Esophagus muscularis mucosa (tissue), 4 donors: ENCODE results near the gene KMT2E.

Source experiments
- EP300 ChIP-seq: sonication (generic); formaldehyde crosslinking; IDR thresholded peaks from one replicate; pipeline ENCODE4 v1.6.1; 2017; ENCODE audit warnings: antibody characterized with exemption
- POLR2A ChIP-seq: fragments of 450-650 bp; IDR thresholded peaks from one replicate; pipeline ENCODE4 v1.6.1; 2017; ENCODE audit warnings: antibody characterized with exemption, moderate library complexity, mild to moderate bottlenecking, low read depth
- POLR2AphosphoS5 ChIP-seq, 2 donors: sonication (generic); formaldehyde crosslinking; IDR thresholded peaks; one replicate each; pipeline ENCODE4 v1.6.1; 2017; ENCODE audit warnings: antibody characterized with exemption in 2 of 2
- TF ChIP-seq, protein P1 (sequence below), 3 experiments: fragments of 200-600 bp in 2 of 3; fragments of 450-650 bp in 1 of 3; sonication (generic) in 2 of 3; IDR thresholded peaks; one replicate each; pipeline ENCODE4 v1.5.1; 2017 to 2019; ENCODE audit warnings: antibody characterized with exemption in 3 of 3, mild to moderate bottlenecking in 2 of 3, moderate library complexity in 1 of 3

DNA sequence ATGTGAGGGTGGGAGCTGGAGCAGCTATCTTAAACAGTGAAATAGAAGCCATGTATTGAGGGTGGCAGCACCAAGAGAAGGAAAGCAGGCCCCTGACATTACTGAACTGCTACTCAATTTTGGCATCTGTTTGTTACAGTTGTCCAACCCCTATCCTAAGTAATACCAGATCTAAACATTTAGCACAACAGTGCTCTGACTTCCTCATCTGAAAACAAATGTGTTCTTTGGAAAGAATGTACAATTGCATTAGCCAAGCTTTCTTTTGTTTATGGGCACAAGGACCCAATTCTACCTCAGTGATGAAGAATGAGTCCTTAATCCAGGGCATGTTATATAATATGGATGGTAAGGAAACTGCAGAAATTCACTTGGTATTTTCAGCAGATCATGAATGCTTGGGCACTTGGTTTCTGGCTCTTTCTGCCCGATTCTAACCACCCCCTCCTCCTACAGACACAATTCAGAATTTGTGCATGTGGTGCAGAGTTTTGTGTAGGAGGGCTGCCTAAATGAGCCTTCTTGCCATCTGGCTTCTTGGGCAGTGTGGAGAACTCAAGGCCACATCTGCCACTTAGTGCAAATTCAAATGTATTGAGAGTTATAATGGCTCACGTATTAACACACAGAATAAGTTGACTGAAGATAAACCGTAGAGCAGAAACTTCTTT is 36.9 kb upstream of the KMT2E start:
- TF ChIP-seq, protein P1, sequence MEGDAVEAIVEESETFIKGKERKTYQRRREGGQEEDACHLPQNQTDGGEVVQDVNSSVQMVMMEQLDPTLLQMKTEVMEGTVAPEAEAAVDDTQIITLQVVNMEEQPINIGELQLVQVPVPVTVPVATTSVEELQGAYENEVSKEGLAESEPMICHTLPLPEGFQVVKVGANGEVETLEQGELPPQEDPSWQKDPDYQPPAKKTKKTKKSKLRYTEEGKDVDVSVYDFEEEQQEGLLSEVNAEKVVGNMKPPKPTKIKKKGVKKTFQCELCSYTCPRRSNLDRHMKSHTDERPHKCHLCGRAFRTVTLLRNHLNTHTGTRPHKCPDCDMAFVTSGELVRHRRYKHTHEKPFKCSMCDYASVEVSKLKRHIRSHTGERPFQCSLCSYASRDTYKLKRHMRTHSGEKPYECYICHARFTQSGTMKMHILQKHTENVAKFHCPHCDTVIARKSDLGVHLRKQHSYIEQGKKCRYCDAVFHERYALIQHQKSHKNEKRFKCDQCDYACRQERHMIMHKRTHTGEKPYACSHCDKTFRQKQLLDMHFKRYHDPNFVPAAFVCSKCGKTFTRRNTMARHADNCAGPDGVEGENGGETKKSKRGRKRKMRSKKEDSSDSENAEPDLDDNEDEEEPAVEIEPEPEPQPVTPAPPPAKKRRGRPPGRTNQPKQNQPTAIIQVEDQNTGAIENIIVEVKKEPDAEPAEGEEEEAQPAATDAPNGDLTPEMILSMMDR (IDR thresholded peaks at IDR 0.05), result no peak
- no peak for TF ChIP-seq POLR2AphosphoS5 (IDR thresholded peaks at IDR 0.05)
- TF ChIP-seq POLR2A, result no peak
- TF ChIP-seq EP300, result no peak
